Mesendoderm (in vitro differentiated cells): Measurements from ENCODE around the gene TUBB4A.

ENCODE experiments used
- DNase-seq: peaks from one replicate; pipeline ENCODE4 v3.0.0; 2013
- H2AK5ac ChIP-seq: 2 replicates; pipeline ENCODE4 v1.6.1; 2013; ENCODE audit warnings: low read length, inconsistent platforms
- H2BK120ac ChIP-seq: 2 replicates; pipeline ENCODE4 v1.6.1; 2013; ENCODE audit warnings: low read depth, mild to moderate bottlenecking, low read length, moderate library complexity, mixed read lengths
- H2BK15ac ChIP-seq: replicated peaks from 2 replicates; pipeline ENCODE4 v1.6.1; 2013; ENCODE audit warnings: low read depth, mild to moderate bottlenecking, moderate library complexity
- H2BK5ac ChIP-seq: 2 replicates; pipeline ENCODE4 v1.6.1; 2013; ENCODE audit warnings: low read length, inconsistent platforms
- H3K18ac ChIP-seq: 2 replicates; pipeline ENCODE4 v1.6.1; 2013; ENCODE audit warnings: mild to moderate bottlenecking, low read length, mixed read lengths
- H3K23ac ChIP-seq: one replicate; pipeline ENCODE4 v1.6.1; 2013; ENCODE audit warnings: low read length
- H3K27ac ChIP-seq: 2 replicates; pipeline ENCODE4 v1.5.1; 2013; ENCODE audit warnings: low read depth, mild to moderate bottlenecking, inconsistent platforms, low read length, moderate library complexity
- H3K27me3 ChIP-seq: 2 replicates; pipeline ENCODE4 v1.6.1; 2013; ENCODE audit warnings: low read length, control low read depth, mild to moderate bottlenecking, inconsistent platforms; ENCODE audit not compliant: insufficient read depth, poor library complexity
- H3K36me3 ChIP-seq: 2 replicates; pipeline ENCODE4 v1.6.1; 2013; ENCODE audit warnings: low read length, inconsistent platforms; ENCODE audit not compliant: control insufficient read depth, insufficient read depth
- H3K4ac ChIP-seq: one replicate; pipeline ENCODE4 v1.6.1; 2013; ENCODE audit warnings: low read depth, mild to moderate bottlenecking, low read length, moderate library complexity
- H3K4me1 ChIP-seq: 2 replicates; pipeline ENCODE4 v1.6.1; 2013; ENCODE audit warnings: low read depth, low read length, inconsistent platforms; ENCODE audit not compliant: control insufficient read depth
- H3K4me2 ChIP-seq: 2 replicates; pipeline ENCODE4 v1.6.1; 2013; ENCODE audit warnings: low read length
- H3K4me3 ChIP-seq: 2 replicates; pipeline ENCODE4 v1.5.1; 2013; ENCODE audit warnings: mild to moderate bottlenecking, low read length
- H3K56ac ChIP-seq: one replicate; pipeline ENCODE4 v1.6.1; 2013; ENCODE audit warnings: low read length
- H3K79me1 ChIP-seq: 2 replicates; pipeline ENCODE4 v1.6.1; 2013; ENCODE audit warnings: low read length, inconsistent platforms
- H3K79me2 ChIP-seq: 2 replicates; pipeline ENCODE4 v1.6.1; 2013; ENCODE audit warnings: mild to moderate bottlenecking, low read length; ENCODE audit not compliant: control insufficient read depth, insufficient read depth
- H3K9ac ChIP-seq: 2 replicates; pipeline ENCODE4 v1.6.1; 2013; ENCODE audit warnings: low read length, inconsistent platforms
- H4K5ac ChIP-seq: one replicate; pipeline ENCODE4 v1.6.1; 2013; ENCODE audit warnings: low read length
- H4K8ac ChIP-seq: one replicate; pipeline ENCODE4 v1.6.1; 2013; ENCODE audit warnings: low read depth, mild to moderate bottlenecking, control low read depth, low read length, moderate library complexity
- WGBS: extraction: QIAGEN DNeasy Blood & Tissue Kit; methylation state at CpG from one replicate; pipeline ENCODE4 v1.1.7; 2013; ENCODE audit warnings: low lambda C conversion rate, missing lambda C conversion rate; ENCODE audit not compliant: insufficient coverage; ENCODE audit errors: extremely low coverage; 5-methylcytosine and 5-hydroxymethylcytosine counted together

The TUBB4A gene

DNA sequence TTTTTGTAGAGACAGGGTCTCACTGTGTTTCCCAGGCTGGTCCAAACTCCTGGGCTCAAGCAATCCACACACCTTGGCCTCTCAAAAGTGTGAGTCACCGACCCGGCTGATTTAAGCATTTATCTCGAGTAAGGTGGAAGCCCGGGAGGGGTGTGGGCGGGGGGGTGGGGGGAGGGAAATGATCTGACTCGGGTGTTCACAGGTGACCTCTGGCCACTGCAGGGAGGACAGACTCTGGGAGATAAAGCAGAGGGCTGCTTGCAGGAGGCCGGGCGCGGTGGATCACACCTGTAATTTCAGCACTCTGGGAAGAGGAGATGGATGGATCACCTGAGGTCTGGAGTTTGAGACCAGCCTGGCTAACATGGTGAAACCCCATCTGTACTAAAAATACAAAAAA lies 28.5 kb downstream of the TUBB4A start:
- DNase-seq = no peak
- no peaks in the 10 kb centered on the region for H3K27me3 ChIP-seq
- H3K23ac ChIP-seq = no peak overlapping the region
- no peak overlapping the region for H3K18ac ChIP-seq
- no peaks in the 10 kb centered on the region for H3K4me1 ChIP-seq
- H3K79me2 ChIP-seq = no peaks in the 10 kb centered on the region
- H4K5ac ChIP-seq = no peak overlapping the region
- no peak overlapping the region for H2BK120ac ChIP-seq
- H3K27ac ChIP-seq = no peak overlapping the region
- H3K4me3 ChIP-seq = no peak overlapping the region
- no peaks in the 10 kb centered on the region for H3K36me3 ChIP-seq
- no peak overlapping the region for H2BK15ac ChIP-seq
- H2BK5ac ChIP-seq = no peak overlapping the region
- H3K4ac ChIP-seq = no peak overlapping the region
- no peak overlapping the region for H2AK5ac ChIP-seq
- H3K9ac ChIP-seq = no peak overlapping the region
- no peaks in the 10 kb centered on the region for H3K79me1 ChIP-seq
- H3K4me2 ChIP-seq = no peak overlapping the region
- no CpG with 5 or more reads among the region's 9 CpGs for WGBS
- no peak overlapping the region for H3K56ac ChIP-seq
- H4K8ac ChIP-seq = no peak overlapping the region

DNA sequence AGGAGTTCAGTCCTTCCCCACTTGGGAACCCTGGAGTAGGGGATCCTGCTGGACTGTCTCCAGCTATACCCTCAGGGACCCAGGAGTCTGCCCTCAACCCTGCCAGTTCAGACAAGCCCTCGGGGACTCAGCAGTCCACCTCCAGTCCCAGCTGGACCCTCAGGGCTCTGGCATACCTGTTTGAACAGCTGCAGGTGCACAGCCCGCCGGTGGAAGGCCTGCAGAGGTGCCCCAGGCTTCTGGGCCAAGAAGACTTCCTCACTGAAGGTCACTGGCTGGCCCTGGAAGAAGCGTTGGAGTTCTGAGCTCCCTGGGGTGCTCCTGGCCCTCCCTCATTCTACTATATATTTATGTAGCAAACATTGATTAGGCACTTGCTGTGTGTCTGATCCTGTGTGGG lies 29.4 kb downstream of the TUBB4A start:
- H4K8ac ChIP-seq = no peak overlapping the region
- no peaks in the 10 kb centered on the region for H3K36me3 ChIP-seq
- H3K27me3 ChIP-seq = no peaks in the 10 kb centered on the region
- H3K23ac ChIP-seq = no peak overlapping the region
- H3K4me2 ChIP-seq = no peak overlapping the region
- no peak for DNase-seq
- H4K5ac ChIP-seq = no peak overlapping the region
- H2BK15ac ChIP-seq = no peak overlapping the region
- no peaks in the 10 kb centered on the region for H3K4me1 ChIP-seq
- no peak overlapping the region for H3K4ac ChIP-seq
- H2AK5ac ChIP-seq = no peak overlapping the region
- no peaks in the 10 kb centered on the region for H3K79me1 ChIP-seq
- H3K9ac ChIP-seq = no peak overlapping the region
- no peak overlapping the region for H2BK120ac ChIP-seq
- no CpG with 5 or more reads among the region's 4 CpGs for WGBS
- H3K79me2 ChIP-seq = no peaks in the 10 kb centered on the region
- H3K18ac ChIP-seq = no peak overlapping the region
- no peak overlapping the region for H3K4me3 ChIP-seq
- no peak overlapping the region for H3K27ac ChIP-seq
- no peak overlapping the region for H2BK5ac ChIP-seq
- no peak overlapping the region for H3K56ac ChIP-seq

DNA sequence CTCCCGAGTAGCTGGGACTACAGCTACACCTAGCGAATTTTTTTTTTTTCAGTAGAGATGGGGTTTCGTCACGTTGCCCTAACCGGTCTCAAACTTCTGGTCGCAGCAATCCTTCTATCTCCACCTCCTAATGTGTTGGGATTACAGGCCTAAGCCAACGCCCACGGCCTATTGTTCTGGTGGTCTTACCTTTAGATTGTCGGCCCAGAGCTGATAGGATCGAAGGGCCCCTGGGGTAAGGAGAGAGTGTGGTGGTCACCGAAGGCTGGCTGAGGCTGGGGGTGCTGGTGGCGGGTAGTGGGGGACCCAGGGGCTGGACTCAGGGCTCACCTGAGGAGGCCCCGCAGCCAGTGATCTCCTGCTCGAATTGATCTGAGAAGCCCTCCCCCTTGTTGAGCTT lies 31.0 kb downstream of the TUBB4A start:
- Histone ChIP-seq H2BK15ac (no peak overlapping the region), H3K9ac (no peak overlapping the region), H4K8ac (no peak overlapping the region), H3K4me3 (no peak overlapping the region), H2BK5ac (no peak overlapping the region), H3K4me1 (no peaks in the 10 kb centered on the region), H3K56ac (no peak overlapping the region), H2AK5ac (no peak overlapping the region), H2BK120ac (no peak overlapping the region), H3K23ac (no peak overlapping the region), H3K36me3 (no peaks in the 10 kb centered on the region), H3K4ac (no peak overlapping the region), H3K4me2 (no peak overlapping the region), H4K5ac (no peak overlapping the region), H3K79me1 (no peaks in the 10 kb centered on the region), H3K27ac (no peak overlapping the region), H3K79me2 (no peaks in the 10 kb centered on the region), H3K18ac (no peak overlapping the region), H3K27me3 (no peaks in the 10 kb centered on the region)
- DNase-seq = peak; percentile 60
- WGBS = no CpG with 5 or more reads among the region's 14 CpGs

DNA sequence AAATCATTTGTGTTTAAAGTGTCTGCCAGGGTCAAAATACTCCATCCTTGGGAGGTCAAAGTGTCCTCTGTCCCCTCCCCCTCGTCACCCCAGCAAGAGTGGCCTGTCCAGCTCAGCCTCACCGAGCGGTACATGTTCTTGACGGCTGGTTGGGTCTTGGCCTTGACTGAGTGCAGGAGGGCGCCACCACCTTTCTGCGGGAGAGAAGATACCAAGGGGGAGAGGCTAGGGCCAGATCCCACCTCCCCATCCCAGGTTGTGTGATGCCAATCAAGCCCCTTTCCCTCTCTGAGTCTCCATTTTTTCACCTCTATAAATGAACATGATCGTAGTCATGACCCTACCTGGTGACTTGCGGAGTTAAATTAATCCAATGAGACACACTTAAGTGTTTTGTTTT lies 31.9 kb downstream of the TUBB4A start:
- H3K79me1 ChIP-seq = peaks cover 2% of the 10 kb centered on the region
- H3K18ac ChIP-seq = no peak overlapping the region
- no CpG with 5 or more reads among the region's 8 CpGs for WGBS
- no peaks in the 10 kb centered on the region for H3K4me1 ChIP-seq
- no peak overlapping the region for H3K4ac ChIP-seq
- H2BK15ac ChIP-seq = no peak overlapping the region
- no peak for DNase-seq
- no peaks in the 10 kb centered on the region for H3K79me2 ChIP-seq
- no peak overlapping the region for H2BK5ac ChIP-seq
- H3K23ac ChIP-seq = no peak overlapping the region
- H3K27me3 ChIP-seq = no peaks in the 10 kb centered on the region
- H3K56ac ChIP-seq = no peak overlapping the region
- H4K5ac ChIP-seq = no peak overlapping the region
- no peak overlapping the region for H3K9ac ChIP-seq
- no peak overlapping the region for H3K4me2 ChIP-seq
- H3K27ac ChIP-seq = no peak overlapping the region
- H2AK5ac ChIP-seq = no peak overlapping the region
- H4K8ac ChIP-seq = no peak overlapping the region
- no peak overlapping the region for H2BK120ac ChIP-seq
- H3K36me3 ChIP-seq = no peaks in the 10 kb centered on the region
- H3K4me3 ChIP-seq = no peak overlapping the region

DNA sequence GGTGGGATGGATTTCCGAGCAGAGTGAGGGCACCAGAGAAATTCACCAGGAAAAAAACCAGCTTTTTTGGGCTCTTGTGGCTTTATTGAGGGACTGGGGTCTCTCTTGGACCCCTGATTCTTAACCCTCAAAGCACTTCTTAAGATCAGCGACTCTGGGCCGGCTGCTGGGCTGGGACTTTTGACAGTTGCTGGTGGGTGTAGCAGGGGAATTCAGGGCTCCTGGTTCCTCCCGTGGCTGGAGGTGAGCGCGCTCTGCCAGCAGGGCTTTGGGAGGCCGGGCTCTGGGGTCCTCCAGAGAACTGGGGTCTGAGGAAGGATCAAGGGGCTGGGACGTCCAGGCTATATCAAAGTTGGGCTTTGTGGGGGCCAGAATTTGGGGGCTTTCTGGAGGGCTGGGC lies 34.7 kb downstream of the TUBB4A start:
- Histone ChIP-seq H3K4me1 (no peaks in the 10 kb centered on the region), H3K4me3 (no peak overlapping the region), H2BK15ac (no peak overlapping the region), H2BK5ac (no peak overlapping the region), H3K79me2 (no peaks in the 10 kb centered on the region), H2AK5ac (no peak overlapping the region), H3K79me1 (peaks cover 2% of the 10 kb centered on the region), H3K27me3 (no peaks in the 10 kb centered on the region), H3K4ac (no peak overlapping the region), H3K4me2 (no peak overlapping the region), H4K5ac (no peak overlapping the region), H3K23ac (no peak overlapping the region), H2BK120ac (no peak overlapping the region), H4K8ac (no peak overlapping the region), H3K36me3 (no peaks in the 10 kb centered on the region), H3K56ac (no peak overlapping the region), H3K9ac (no peak overlapping the region), H3K18ac (no peak overlapping the region), H3K27ac (no peak overlapping the region)
- DNase-seq = no peak
- no CpG with 5 or more reads among the region's 8 CpGs for WGBS

DNA sequence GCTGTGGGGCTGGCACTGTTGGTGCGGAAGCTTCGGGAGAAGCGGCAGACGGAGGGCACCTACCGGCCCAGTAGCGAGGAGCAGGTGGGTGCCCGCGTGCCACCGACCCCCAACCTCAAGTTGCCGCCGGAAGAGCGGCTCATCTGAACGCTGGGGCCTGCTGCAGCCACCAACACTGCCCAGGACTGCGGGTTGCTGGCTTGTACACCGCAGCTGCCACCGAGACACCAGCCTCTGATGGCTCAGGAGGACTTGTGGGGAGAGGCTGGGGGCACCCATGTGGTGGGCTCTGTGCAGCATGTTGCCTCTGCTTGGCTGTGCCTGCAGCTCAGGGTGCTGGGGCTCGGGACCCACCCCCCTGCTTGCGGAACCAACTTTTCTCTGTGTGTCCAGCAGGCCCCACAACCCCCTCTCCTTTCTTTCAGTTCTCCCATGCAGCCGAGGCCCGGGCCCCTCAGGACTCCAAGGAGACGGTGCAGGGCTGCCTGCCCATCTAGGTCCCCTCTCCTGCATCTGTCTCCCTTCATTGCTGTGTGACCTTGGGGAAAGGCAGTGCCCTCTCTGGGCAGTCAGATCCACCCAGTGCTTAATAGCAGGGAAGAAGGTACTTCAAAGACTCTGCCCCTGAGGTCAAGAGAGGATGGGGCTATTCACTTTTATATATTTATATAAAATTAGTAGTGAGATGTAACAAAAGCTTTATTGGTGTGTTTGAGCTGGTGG lies 35.4 kb downstream of the TUBB4A start:
- DNase-seq = no peak
- H3K36me3 ChIP-seq = no peaks in the 10 kb centered on the region
- H3K9ac ChIP-seq = no peak overlapping the region
- H4K8ac ChIP-seq = no peak overlapping the region
- no peak overlapping the region for H2AK5ac ChIP-seq
- no peak overlapping the region for H2BK5ac ChIP-seq
- H3K4ac ChIP-seq = no peak overlapping the region
- no CpG with 5 or more reads among the region's 21 CpGs for WGBS
- no peaks in the 10 kb centered on the region for H3K79me2 ChIP-seq
- no peaks in the 10 kb centered on the region for H3K4me1 ChIP-seq
- H3K79me1 ChIP-seq = peaks cover 2% of the 10 kb centered on the region
- no peak overlapping the region for H3K18ac ChIP-seq
- no peak overlapping the region for H3K27ac ChIP-seq
- no peak overlapping the region for H3K56ac ChIP-seq
- no peaks in the 10 kb centered on the region for H3K27me3 ChIP-seq
- H3K23ac ChIP-seq = no peak overlapping the region
- H2BK15ac ChIP-seq = no peak overlapping the region
- H2BK120ac ChIP-seq = no peak overlapping the region
- no peak overlapping the region for H4K5ac ChIP-seq
- no peak overlapping the region for H3K4me2 ChIP-seq
- H3K4me3 ChIP-seq = no peak overlapping the region
